Nephron progenitor cell (in vitro differentiated cells): ENCODE results near the gene SELP.
"Not testable (repeated sequence)": the region's sequence is repeated elsewhere in the genome, so short reads cannot be mapped to it uniquely, and the experiment has no call there.

ENCODE experiments used
- DNase-seq: peaks from one replicate; pipeline ENCODE4 v3.0.0; 2021
- H3K27ac Mint-ChIP-seq: 2 replicates; pipeline ENCODE4 v1.8.0; 2021; ENCODE audit warnings: mild to moderate bottlenecking, moderate library complexity, mixed read lengths
- H3K27me3 Mint-ChIP-seq: 2 replicates; pipeline ENCODE4 v1.8.0; 2021; ENCODE audit warnings: mild to moderate bottlenecking, low read depth, mixed read lengths; ENCODE audit not compliant: poor library complexity
- H3K36me3 Mint-ChIP-seq: 2 replicates; pipeline ENCODE4 v1.8.0; 2021; ENCODE audit warnings: low read depth, mixed read lengths
- H3K4me1 Mint-ChIP-seq: 2 replicates; pipeline ENCODE4 v1.8.0; 2021; ENCODE audit warnings: mixed read lengths
- H3K4me3 Mint-ChIP-seq: 2 replicates; pipeline ENCODE4 v1.8.0; 2021; ENCODE audit warnings: mild to moderate bottlenecking, moderate library complexity, mixed read lengths
- H3K9me3 Mint-ChIP-seq: 2 replicates; pipeline ENCODE4 v1.8.0; 2021; ENCODE audit warnings: mild to moderate bottlenecking, moderate library complexity, mixed read lengths
- CTCF ChIP-seq: fragments of 200-600 bp; sonication (generic); IDR thresholded peaks from 2 replicates; pipeline ENCODE4 v1.5.0; 2021; ENCODE audit warnings: antibody characterized with exemption

The SELP gene

GRCh38 chr1:169630006-169630405 is at the start of gene SELP:
Gene SELP (minus strand): TSS chr1:169630124. CDS start chr1:169630074, 50 bp downstream.
- H3K27me3 Mint-ChIP-seq = peaks cover 8% of the 10 kb centered on the region
- no peak for DNase-seq
- H3K9me3 Mint-ChIP-seq = peaks cover 26% of the 10 kb centered on the region
- H3K4me1 Mint-ChIP-seq = no peaks in the 10 kb centered on the region
- H3K27ac Mint-ChIP-seq = no peak within 1 kb of the TSS
- peaks cover 9% of the 10 kb centered on the region for H3K36me3 Mint-ChIP-seq
- H3K4me3 Mint-ChIP-seq = no peak within 1 kb of the TSS
- no peak for TF ChIP-seq CTCF

- DNase-seq = no peak
- Mint-ChIP-seq H3K36me3 (no peaks in the 10 kb centered on the region), H3K27me3 (peaks cover 10% of the 10 kb centered on the region), H3K4me1 (peaks cover 24% of the 10 kb centered on the region), H3K4me3 (no peak overlapping the region), H3K27ac (no peak overlapping the region), H3K9me3 (no peaks in the 10 kb centered on the region)
- TF ChIP-seq CTCF = no peak
Measured at GRCh38 chr1:169679692-169680091, 49.8 kb upstream of the SELP start.

DNA sequence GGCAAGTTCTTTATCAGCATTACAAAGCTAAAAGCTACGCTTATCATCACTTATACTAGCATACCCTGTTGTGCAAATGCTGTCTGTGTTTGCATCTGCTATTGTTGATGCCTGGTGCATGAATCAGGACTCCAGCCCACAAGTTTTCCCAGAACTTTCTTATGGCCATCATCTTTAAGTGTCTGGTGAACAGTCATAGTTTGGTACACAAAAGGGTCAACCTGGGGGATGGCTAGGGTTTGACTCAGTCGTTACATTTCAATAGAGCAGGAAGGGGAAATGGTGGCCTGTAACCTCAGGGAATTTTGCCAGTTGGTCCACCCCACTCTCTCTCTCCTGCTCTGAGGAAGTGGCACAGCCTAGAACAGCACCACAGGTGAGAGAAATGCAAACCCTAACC is 46.1 kb upstream of the SELP start:
- Mint-ChIP-seq H3K27ac (no peak overlapping the region), H3K9me3 (no peaks in the 10 kb centered on the region), H3K4me1 (peaks cover 10% of the 10 kb centered on the region), H3K36me3 (no peaks in the 10 kb centered on the region), H3K27me3 (peaks cover 16% of the 10 kb centered on the region), H3K4me3 (no peak overlapping the region)
- no peak for DNase-seq
- TF ChIP-seq CTCF = no peak

- Mint-ChIP-seq H3K4me3 (no peak overlapping the region), H3K4me1 (no peaks in the 10 kb centered on the region), H3K9me3 (no peaks in the 10 kb centered on the region), H3K36me3 (no peaks in the 10 kb centered on the region), H3K27ac (no peak overlapping the region), H3K27me3 (peaks cover 24% of the 10 kb centered on the region)
- no peak for DNase-seq
- TF ChIP-seq CTCF = no peak
Measured at GRCh38 chr1:169670836-169671235, 40.9 kb upstream of the SELP start.

- H3K4me1 Mint-ChIP-seq, H3K9me3 Mint-ChIP-seq, DNase-seq, H3K4me3 Mint-ChIP-seq, H3K36me3 Mint-ChIP-seq: not testable (repeated sequence)
- peaks cover 24% of the 10 kb centered on the region for H3K27me3 Mint-ChIP-seq
- peak overlapping the region; percentile 44 for H3K27ac Mint-ChIP-seq
Measured at GRCh38 chr1:169670244-169670643, 40.3 kb upstream of the SELP start.

GRCh38 chr1:169667699-169668596 is 38.0 kb upstream of the SELP start:
- H3K4me1 Mint-ChIP-seq = not testable (repeated sequence)

GRCh38 chr1:169667227-169667639 is 37.3 kb upstream of the SELP start:
- H3K9me3 Mint-ChIP-seq, H3K27ac Mint-ChIP-seq: not testable (repeated sequence)
- H3K27me3 Mint-ChIP-seq = peaks cover 17% of the 10 kb centered on the region

More at GRCh38 chr1:169667699-169668596, 38.0 kb upstream of the SELP start:
- H3K4me3 Mint-ChIP-seq, H3K9me3 Mint-ChIP-seq, DNase-seq, H3K36me3 Mint-ChIP-seq, H3K27ac Mint-ChIP-seq: not testable (repeated sequence)
- H3K27me3 Mint-ChIP-seq = peaks cover 22% of the 10 kb centered on the region

GRCh38 chr1:169662680-169663079 is 32.8 kb upstream of the SELP start:
- DNase-seq, H3K27ac Mint-ChIP-seq, H3K4me1 Mint-ChIP-seq, H3K36me3 Mint-ChIP-seq, H3K27me3 Mint-ChIP-seq, H3K4me3 Mint-ChIP-seq: not testable (repeated sequence)
- peaks cover 29% of the 10 kb centered on the region for H3K9me3 Mint-ChIP-seq

More at GRCh38 chr1:169667227-169667639, 37.3 kb upstream of the SELP start:
- H3K4me1 Mint-ChIP-seq, DNase-seq, H3K36me3 Mint-ChIP-seq, H3K4me3 Mint-ChIP-seq: not testable (repeated sequence)

- not testable (repeated sequence) for H3K4me3 Mint-ChIP-seq, H3K27ac Mint-ChIP-seq, DNase-seq, H3K36me3 Mint-ChIP-seq, H3K4me1 Mint-ChIP-seq, H3K27me3 Mint-ChIP-seq
- peaks cover 29% of the 10 kb centered on the region for H3K9me3 Mint-ChIP-seq
Measured at GRCh38 chr1:169661066-169661465, 31.1 kb upstream of the SELP start.

DNA sequence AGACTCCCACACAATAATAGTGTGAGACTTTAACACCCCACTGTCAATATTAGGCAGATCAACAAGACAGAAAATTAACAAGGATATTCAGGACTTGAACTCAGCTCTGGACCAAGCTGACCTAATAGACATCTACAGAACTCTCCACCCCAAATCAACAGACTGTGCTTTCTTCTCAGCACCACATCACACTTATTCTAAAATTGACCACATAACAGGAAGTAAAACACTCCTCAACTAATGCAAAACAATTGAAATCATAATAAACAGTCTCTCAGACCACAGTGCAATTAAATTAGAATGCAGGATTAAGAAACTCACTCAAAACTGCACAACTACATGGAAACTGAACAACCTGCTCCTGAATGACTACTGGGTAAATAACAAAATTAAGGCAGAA is 28.9 kb upstream of the SELP start:
- H3K4me1 Mint-ChIP-seq, DNase-seq, H3K27me3 Mint-ChIP-seq, H3K36me3 Mint-ChIP-seq, H3K4me3 Mint-ChIP-seq, H3K27ac Mint-ChIP-seq: not testable (repeated sequence)
- H3K9me3 Mint-ChIP-seq = peaks cover 29% of the 10 kb centered on the region
